AG04450 (cell line): Measurements from ENCODE around the gene ZNF276. TPM values are rescaled to one million over a fixed set of nuclear protein-coding genes. Genes with fewer than 3 reads are reported as not detected.

ENCODE experiments used
- CTCF ChIA-PET: fragments of 300-600, 350-600 bp; formaldehyde crosslinking; extraction: SDS; loops from one replicate; lab custom pipeline; 2022; ENCODE audit warnings: antibody characterized with exemption, inconsistent platforms; lab: Charles Lee
- POLR2A ChIA-PET: fragments of 350-600 bp; formaldehyde crosslinking; extraction: SDS; loops from one replicate; lab custom pipeline; 2021; ENCODE audit warnings: antibody characterized with exemption, inconsistent platforms; lab: Yijun Ruan, JAX
- DNase-seq: peaks from one replicate; pipeline ENCODE4 v3.0.0-alpha.2; 2011; ENCODE audit warnings: low read depth, low spot score
- H3K27ac ChIP-seq: one replicate; pipeline ENCODE4 v1.5.1; 2012; ENCODE audit warnings: low read depth, low read length, control low read depth
- H3K27me3 ChIP-seq: one replicate; pipeline ENCODE4 v1.6.0; 2012; ENCODE audit warnings: low read length; ENCODE audit not compliant: control insufficient read depth, insufficient read depth
- H3K4me3 ChIP-seq: 2 replicates; pipeline ENCODE4 v1.5.1; 2011; ENCODE audit warnings: mild to moderate bottlenecking, low read depth, low read length, control low read depth
- H3K9me3 ChIP-seq: 2 replicates; pipeline ENCODE4 v1.5.1; 2012; ENCODE audit warnings: low read length; ENCODE audit not compliant: control insufficient read depth, insufficient read depth
- polyA plus RNA-seq: library from polyadenylated mRNA; depleted of rRNA; stranded (reverse); fragments of >200 nt; gene quantifications from 2 replicates; pipeline ENCODE4 v1.2.3, GENCODE V29; 2011
- TF ChIP-seq, protein P1 (sequence below): IDR thresholded peaks from 2 replicates; pipeline ENCODE4 v1.5.1; 2011; ENCODE audit warnings: low read depth, low read length, control low read depth, inconsistent platforms

Gene ZNF276
- polyA plus RNA-seq, 1 experiment, result 5.0 TPM

DNA sequence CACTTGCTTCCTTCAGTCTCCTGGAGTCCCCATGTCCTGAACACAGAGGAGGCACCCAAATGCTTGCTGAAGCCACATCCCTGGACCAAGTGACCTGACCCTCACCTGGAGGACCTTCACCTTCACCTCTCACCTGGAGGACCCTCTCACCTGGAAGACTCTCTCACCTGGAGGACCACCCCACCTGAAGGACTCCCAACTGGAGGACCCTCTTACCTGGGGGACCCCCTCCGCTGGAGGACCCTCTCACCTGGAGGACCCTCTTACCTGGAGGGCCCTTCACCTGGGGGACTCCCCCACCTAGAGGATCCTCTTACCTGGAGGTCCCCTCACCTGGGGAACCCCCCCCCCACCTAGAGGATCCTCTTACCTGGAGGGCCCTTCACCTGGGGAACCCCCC lies 35.4 kb upstream of the ZNF276 start:
- TF ChIP-seq, protein P1, sequence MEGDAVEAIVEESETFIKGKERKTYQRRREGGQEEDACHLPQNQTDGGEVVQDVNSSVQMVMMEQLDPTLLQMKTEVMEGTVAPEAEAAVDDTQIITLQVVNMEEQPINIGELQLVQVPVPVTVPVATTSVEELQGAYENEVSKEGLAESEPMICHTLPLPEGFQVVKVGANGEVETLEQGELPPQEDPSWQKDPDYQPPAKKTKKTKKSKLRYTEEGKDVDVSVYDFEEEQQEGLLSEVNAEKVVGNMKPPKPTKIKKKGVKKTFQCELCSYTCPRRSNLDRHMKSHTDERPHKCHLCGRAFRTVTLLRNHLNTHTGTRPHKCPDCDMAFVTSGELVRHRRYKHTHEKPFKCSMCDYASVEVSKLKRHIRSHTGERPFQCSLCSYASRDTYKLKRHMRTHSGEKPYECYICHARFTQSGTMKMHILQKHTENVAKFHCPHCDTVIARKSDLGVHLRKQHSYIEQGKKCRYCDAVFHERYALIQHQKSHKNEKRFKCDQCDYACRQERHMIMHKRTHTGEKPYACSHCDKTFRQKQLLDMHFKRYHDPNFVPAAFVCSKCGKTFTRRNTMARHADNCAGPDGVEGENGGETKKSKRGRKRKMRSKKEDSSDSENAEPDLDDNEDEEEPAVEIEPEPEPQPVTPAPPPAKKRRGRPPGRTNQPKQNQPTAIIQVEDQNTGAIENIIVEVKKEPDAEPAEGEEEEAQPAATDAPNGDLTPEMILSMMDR, result no peak
- H3K9me3 ChIP-seq, result peaks cover 24% of the 10 kb centered on the region
- no peaks in the 10 kb centered on the region for H3K27me3 ChIP-seq
- no peak overlapping the region for H3K27ac ChIP-seq
- POLR2A ChIA-PET, result interaction anchor here (0.6 to 1.5 kb wide), 5 partner anchors 12 to 54 kb away, joined by 3 to 19 read pairs (median 6); partner anchors contain the start of genes CHMP1A and SPATA33
- DNase-seq, result no peak
- H3K4me3 ChIP-seq, result no peak overlapping the region
- CTCF ChIA-PET, result no interaction called here

DNA sequence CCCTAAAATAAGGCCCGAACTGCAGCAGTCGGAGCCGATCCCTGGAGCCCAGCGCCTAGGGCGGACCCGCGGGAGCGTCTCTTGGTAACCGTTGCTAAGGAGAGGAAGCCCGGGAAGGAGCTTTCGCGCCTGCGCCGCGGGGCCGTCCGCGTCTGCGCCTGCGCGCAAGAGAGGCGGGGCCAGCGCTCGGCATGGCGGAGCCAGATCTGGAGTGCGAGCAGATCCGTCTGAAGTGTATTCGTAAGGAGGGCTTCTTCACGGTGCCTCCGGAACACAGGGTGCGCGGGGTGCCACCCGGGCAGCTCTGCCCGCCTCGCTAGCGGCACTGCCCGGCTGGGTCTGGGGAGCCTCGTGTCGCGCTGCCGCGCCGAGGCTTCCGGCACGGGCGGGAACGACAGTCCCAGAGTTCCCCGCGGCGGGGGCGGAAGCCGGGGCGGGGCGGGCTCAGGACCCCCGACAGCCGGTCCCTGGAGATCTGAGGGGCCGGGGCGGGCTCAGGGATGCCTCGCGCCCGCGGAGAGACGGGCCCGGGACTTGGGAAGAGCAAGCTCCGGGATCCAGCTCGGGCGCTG lies 34.7 kb upstream of the ZNF276 start, which contains the start of gene CDK10:
TSS of gene CDK10 (plus strand) at position 170 of the 572 bp plus-strand sequence. CDS start at position 192, 22 bp downstream.
- ChIA-PET CTCF (no interaction called here), POLR2A (interaction anchor here (0.6 to 1.5 kb wide), 6 partner anchors 12 to 53 kb away, joined by 3 to 19 read pairs (median 5); partner anchors contain the start of genes CHMP1A and SPATA33)
- H3K9me3 ChIP-seq, result peaks cover 21% of the 10 kb centered on the region
- H3K27ac ChIP-seq, result peak within 1 kb of the TSS; percentile 78
- no peaks in the 10 kb centered on the region for H3K27me3 ChIP-seq
- DNase-seq, result peak; percentile 57
- peak within 1 kb of the TSS; percentile 88 for H3K4me3 ChIP-seq
- TF ChIP-seq, protein P1, result no peak

DNA sequence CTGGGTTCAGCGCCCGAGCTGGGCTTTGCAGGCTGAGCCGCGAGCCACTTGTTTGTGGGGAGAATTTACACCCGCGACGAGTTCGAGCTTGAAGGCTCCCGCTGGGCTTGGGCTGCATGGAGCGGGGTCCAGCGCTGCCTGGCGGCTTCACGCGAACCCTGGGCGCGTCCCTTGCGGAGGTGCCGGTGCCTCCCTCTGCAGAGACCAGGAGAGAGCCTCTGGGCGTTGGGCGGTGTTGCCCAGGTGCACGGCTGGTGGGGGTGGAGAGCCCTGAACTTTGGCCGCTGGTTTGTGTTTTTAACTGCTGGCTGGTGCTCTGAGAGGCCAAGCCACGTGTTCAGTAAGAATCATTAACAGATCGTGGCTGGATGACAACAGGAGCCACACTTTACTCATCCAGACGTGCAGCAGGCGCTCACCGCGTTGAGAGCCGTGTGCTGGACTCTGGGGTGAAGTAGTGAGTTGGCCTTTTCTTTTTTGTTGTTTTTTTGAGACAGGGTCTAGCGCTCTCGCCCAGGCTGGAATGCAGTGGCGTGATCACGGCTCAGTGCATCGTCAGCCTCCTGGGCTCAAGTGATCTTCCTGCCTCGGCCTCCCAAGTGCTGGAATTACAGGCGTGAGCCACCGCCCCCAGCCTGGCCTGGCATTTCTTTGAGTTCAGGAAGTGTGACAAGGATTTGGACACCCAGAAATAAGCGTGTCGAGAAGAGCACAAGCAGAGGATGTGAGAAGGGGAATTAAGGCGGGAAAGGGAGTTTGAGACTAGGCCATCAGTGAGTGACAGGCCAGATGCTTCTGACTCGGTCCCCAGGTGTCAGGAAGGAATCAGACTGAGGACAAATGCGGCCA lies 34.0 kb upstream of the ZNF276 start:
- ChIA-PET CTCF (no interaction called here), POLR2A (interaction anchor here (1.0 to 1.5 kb wide), 4 partner anchors 11 to 52 kb away, joined by 3 to 19 read pairs (median 5); no protein-coding TSS in a partner anchor)
- no peak for DNase-seq
- Histone ChIP-seq H3K9me3 (peaks cover 21% of the 10 kb centered on the region), H3K27me3 (no peaks in the 10 kb centered on the region), H3K4me3 (peak overlapping the region; percentile 88), H3K27ac (peak overlapping the region; percentile 78)
- TF ChIP-seq, protein P1, result no peak

DNA sequence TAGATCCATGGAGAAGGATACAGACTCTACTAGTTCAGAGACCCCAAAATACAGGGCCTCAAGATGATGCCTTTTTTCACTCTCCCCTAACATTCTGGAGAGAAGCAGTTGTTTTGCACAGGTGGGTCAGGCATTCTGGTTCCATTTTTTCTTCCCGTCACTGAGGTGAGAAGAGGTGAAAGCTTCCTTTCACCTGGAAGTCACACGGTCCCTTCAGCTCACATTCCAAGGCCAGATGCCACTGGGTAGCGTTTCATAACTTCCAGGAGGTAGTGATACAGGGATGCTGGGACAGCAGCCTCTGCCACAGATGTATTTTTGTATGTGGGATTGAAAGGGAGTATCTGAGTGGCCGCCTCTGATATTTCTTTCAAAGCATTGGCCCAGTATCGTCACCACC lies 32.9 kb upstream of the ZNF276 start:
- Histone ChIP-seq H3K27me3 (no peaks in the 10 kb centered on the region), H3K9me3 (peaks cover 21% of the 10 kb centered on the region), H3K27ac (no peak overlapping the region), H3K4me3 (no peak overlapping the region)
- ChIA-PET CTCF (interaction anchor here (0.7 to 1.1 kb wide), 2 partner anchors 12 kb away, joined by 4 to 7 read pairs; no protein-coding TSS in a partner anchor), POLR2A (interaction anchor here (0.6 kb wide), 1 partner anchor 344 kb away, joined by 3 read pairs; no protein-coding TSS in a partner anchor)
- no peak for DNase-seq
- TF ChIP-seq, protein P1, result no peak
